Measurements from ENCODE around the gene KIF1A. TPM values are rescaled to one million over a fixed set of nuclear protein-coding genes. Genes with fewer than 3 reads are reported as not detected.

KIF1A gene, protein sequence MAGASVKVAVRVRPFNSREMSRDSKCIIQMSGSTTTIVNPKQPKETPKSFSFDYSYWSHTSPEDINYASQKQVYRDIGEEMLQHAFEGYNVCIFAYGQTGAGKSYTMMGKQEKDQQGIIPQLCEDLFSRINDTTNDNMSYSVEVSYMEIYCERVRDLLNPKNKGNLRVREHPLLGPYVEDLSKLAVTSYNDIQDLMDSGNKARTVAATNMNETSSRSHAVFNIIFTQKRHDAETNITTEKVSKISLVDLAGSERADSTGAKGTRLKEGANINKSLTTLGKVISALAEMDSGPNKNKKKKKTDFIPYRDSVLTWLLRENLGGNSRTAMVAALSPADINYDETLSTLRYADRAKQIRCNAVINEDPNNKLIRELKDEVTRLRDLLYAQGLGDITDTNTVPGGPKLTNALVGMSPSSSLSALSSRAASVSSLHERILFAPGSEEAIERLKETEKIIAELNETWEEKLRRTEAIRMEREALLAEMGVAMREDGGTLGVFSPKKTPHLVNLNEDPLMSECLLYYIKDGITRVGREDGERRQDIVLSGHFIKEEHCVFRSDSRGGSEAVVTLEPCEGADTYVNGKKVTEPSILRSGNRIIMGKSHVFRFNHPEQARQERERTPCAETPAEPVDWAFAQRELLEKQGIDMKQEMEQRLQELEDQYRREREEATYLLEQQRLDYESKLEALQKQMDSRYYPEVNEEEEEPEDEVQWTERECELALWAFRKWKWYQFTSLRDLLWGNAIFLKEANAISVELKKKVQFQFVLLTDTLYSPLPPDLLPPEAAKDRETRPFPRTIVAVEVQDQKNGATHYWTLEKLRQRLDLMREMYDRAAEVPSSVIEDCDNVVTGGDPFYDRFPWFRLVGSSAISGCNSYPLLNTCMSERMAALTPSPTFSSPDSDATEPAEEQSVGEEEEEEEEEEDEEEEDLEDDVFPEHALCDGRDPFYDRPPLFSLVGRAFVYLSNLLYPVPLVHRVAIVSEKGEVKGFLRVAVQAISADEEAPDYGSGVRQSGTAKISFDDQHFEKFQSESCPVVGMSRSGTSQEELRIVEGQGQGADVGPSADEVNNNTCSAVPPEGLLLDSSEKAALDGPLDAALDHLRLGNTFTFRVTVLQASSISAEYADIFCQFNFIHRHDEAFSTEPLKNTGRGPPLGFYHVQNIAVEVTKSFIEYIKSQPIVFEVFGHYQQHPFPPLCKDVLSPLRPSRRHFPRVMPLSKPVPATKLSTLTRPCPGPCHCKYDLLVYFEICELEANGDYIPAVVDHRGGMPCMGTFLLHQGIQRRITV (N-terminal part only)
- total RNA-seq (2021; fragmentation: NEBNext Ultra II Directional; extraction: Animal tissue kit (Norgen Biotek cat#: 25700)), result not detected
- long read RNA-seq, result 0 reads

DNA sequence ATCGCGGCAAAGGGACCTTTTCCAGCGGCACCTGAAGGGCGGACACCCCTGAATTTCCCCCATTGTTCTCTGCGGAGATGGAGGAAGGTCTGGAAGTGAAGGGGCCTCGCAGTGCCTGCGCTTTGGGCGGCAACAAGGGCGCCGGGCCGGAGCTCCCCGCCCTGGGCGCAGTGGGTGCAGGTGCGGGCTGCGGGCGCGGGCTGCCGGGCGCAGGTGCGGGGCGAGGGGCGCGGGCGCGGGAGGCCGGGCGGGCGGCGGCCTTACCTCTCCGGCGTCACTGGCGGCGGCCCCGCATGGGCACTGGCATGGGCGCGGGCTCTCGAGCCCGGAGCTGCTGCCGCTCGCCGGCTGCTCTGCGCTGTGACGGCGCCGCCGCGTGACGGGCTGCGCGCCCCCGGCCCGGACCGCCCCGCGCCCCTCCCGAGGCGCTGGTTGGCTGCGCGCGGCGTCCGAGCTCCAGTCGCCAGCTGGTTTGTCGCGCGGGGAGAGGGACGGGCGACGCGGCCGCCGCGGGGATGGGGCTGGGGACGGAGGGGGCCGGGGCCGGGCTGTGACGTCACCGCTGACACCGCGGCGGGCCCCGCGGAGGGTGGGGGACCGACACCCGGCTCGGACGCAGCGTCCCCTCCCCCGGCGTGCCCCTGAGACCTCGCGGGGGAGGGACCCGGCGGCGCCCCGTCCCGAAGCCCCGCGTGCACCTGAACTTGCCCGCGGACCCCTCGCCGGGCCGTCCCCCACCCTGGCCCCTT lies at the start of gene KIF1A:
Gene KIF1A, minus strand, starts transcription at position 362 of the 749 bp plus-strand sequence. CDS start 22,467 bp downstream, outside the sequence.
- TF ChIP-seq, protein P1, sequence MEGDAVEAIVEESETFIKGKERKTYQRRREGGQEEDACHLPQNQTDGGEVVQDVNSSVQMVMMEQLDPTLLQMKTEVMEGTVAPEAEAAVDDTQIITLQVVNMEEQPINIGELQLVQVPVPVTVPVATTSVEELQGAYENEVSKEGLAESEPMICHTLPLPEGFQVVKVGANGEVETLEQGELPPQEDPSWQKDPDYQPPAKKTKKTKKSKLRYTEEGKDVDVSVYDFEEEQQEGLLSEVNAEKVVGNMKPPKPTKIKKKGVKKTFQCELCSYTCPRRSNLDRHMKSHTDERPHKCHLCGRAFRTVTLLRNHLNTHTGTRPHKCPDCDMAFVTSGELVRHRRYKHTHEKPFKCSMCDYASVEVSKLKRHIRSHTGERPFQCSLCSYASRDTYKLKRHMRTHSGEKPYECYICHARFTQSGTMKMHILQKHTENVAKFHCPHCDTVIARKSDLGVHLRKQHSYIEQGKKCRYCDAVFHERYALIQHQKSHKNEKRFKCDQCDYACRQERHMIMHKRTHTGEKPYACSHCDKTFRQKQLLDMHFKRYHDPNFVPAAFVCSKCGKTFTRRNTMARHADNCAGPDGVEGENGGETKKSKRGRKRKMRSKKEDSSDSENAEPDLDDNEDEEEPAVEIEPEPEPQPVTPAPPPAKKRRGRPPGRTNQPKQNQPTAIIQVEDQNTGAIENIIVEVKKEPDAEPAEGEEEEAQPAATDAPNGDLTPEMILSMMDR (IDR thresholded peaks at IDR 0.05), result no peak
- H3K27me3 Mint-ChIP-seq (ENCODE audit: insufficient read depth), result peaks cover 30% of the 10 kb centered on the region
- DNase-seq, result no peak
- no peak within 1 kb of the TSS for H3K27ac Mint-ChIP-seq
- H3K36me3 Mint-ChIP-seq (ENCODE audit: low read depth), result peaks cover 9% of the 10 kb centered on the region
- peaks cover 11% of the 10 kb centered on the region for H3K9me3 Mint-ChIP-seq
- H3K4me3 Mint-ChIP-seq, result no peak within 1 kb of the TSS
- no peaks in the 10 kb centered on the region for H3K4me1 Mint-ChIP-seq (ENCODE audit: low read depth)

DNA sequence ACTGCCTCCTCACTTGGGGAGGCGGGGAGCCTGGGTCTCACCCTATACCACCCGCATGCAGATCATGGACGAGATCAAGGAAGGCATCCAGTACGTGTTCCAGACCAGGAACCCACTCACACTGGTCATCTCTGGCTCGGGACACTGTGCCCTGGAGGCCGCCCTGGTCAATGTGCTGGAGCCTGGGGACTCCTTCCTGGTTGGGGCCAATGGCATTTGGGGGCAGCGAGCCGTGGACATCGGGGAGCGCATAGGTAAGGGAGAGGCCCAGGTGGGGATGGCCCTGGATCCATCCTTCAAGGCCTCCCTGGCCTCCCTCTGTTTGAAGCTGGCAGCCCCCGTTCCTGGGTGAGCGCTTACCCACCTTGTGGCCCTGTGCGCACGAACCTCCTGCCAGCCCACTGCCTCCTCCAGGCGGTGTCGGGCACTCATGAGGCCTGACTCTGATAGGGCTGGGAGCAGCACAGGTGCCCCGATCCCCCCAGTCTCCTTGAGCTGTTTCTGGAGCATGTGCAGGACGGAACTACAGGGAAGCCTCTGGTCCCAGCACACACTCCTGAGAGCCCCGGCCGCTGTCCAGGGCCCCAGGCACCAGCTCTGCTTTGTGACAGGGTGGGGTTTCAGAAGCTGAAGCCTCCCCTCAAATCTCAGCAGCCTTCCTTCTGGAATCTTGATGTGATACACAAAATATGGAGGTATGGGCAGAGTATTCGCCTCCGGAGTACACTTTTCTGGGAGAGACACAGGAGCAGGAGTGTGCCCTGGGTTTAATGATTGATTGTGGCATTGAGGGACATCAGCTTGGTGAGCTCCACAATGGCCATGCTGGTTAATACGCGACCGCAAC lies 49.3 kb upstream of the KIF1A start:
- Mint-ChIP-seq H3K27me3 (ENCODE audit: insufficient read depth) (peaks cover 42% of the 10 kb centered on the region), H3K9me3 (no peaks in the 10 kb centered on the region), H3K36me3 (ENCODE audit: low read depth) (no peaks in the 10 kb centered on the region), H3K4me1 (ENCODE audit: low read depth) (no peaks in the 10 kb centered on the region), H3K27ac (no peak overlapping the region), H3K4me3 (no peak overlapping the region)
- no peak for DNase-seq
- TF ChIP-seq, protein P1 (IDR thresholded peaks at IDR 0.05), result no peak

DNA sequence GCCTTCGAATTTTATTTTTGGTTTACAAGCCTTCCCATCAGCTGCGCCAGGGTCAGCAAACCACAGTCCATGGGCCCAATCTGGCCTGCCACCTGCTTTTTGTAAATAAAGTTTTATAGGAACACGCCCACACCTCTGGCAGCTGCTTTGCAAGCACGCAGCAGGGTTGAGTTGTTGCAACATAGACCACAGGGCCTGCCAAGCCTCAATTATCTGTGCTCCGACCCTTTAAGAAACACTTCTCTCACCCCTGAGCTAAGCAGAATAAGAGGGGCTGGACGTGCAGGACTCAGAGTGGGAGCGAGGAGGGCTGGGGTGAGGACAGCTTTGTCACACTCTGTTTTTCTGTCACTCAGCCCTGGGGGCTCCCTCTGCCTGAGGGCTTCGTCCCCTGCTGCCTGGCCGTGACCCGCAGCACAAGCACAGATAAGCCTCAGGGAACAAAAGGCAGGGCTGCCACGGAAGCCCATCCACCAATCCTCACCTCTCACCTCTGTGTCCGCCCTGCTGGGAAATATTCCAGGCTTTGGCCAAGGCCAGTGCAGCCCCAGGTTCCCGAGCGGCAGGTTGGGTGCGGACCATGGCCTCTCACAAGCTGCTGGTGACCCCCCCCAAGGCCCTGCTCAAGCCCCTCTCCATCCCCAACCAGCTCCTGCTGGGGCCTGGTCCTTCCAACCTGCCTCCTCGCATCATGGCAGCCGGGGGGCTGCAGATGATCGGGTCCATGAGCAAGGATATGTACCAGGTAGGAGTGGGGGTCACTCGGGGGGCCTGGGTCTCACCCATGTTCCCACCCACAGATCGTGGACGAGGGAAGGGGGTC lies 48.5 kb upstream of the KIF1A start, which contains the start of gene AGXT:
Gene AGXT, plus strand, starts transcription at position 539 of the 823 bp plus-strand sequence. Its CDS starts 42 bp downstream, at position 581.
- H3K4me1 Mint-ChIP-seq (ENCODE audit: low read depth), result no peaks in the 10 kb centered on the region
- TF ChIP-seq, protein P1 (IDR thresholded peaks at IDR 0.05), result no peak
- peaks cover 49% of the 10 kb centered on the region for H3K27me3 Mint-ChIP-seq (ENCODE audit: insufficient read depth)
- H3K27ac Mint-ChIP-seq, result no peak within 1 kb of the TSS
- no peaks in the 10 kb centered on the region for H3K36me3 Mint-ChIP-seq (ENCODE audit: low read depth)
- no peaks in the 10 kb centered on the region for H3K9me3 Mint-ChIP-seq
- no peak within 1 kb of the TSS for H3K4me3 Mint-ChIP-seq
- DNase-seq, result no peak

DNA sequence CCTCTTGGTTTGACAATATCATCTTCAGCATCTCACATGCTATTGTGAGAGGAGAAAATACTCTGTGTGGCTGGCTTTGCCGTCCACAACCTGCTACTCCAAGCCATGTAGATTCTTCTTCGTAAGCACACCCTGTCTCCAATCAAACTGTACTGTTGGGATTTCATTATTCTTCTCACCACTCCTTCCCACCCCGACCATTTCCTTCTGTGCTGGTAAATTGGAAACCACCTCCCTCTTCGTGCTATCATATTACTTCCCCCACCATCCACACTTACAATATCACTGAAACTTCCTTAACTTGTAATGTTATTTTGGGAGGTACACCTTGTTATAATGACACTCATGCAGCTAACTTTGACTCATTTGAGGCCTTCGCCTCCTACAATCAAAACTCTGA lies 45.4 kb upstream of the KIF1A start:
- Mint-ChIP-seq H3K4me3 (no peak overlapping the region), H3K9me3 (no peaks in the 10 kb centered on the region), H3K4me1 (ENCODE audit: low read depth) (no peaks in the 10 kb centered on the region), H3K36me3 (ENCODE audit: low read depth) (no peaks in the 10 kb centered on the region), H3K27ac (no peak overlapping the region), H3K27me3 (ENCODE audit: insufficient read depth) (peaks cover 59% of the 10 kb centered on the region)
- TF ChIP-seq, protein P1 (IDR thresholded peaks at IDR 0.05), result no peak
- DNase-seq, result no peak
